KBM-7 (cell line): ENCODE data around the gene GOLIM4.
"Not testable (repeated sequence)": the region's sequence is repeated elsewhere in the genome, so short reads cannot be mapped to it uniquely, and the experiment has no call there.

Experiments
- DNase-seq: peaks from one replicate; pipeline ENCODE4 v3.0.0-alpha.2; 2015
- in situ Hi-C: fragments of 300-500 bp; cut with MboI; formaldehyde crosslinking; loops from 2 replicates; pipeline ENCODE4 v1.14.3; 2020; ENCODE audit warnings: low sequenced_read_pairs, low pct_unique_long_range_greater_than_20kb, mixed read lengths

Gene GOLIM4

GRCh38 chr3:168056398-168057230, 39.1 kb downstream of the GOLIM4 start:
- DNase-seq = not testable (repeated sequence)
- in situ Hi-C loops = loop anchor here (25.0 kb wide), 1 partner anchor 106 kb away; no protein-coding TSS in a partner anchor

- no peak for DNase-seq
- in situ Hi-C loops = loop anchor here (25.0 kb wide), 1 partner anchor 108 kb away; no protein-coding TSS in a partner anchor
Observed at GRCh38 chr3:168054447-168054846, 41.3 kb downstream of the GOLIM4 start.

DNA sequence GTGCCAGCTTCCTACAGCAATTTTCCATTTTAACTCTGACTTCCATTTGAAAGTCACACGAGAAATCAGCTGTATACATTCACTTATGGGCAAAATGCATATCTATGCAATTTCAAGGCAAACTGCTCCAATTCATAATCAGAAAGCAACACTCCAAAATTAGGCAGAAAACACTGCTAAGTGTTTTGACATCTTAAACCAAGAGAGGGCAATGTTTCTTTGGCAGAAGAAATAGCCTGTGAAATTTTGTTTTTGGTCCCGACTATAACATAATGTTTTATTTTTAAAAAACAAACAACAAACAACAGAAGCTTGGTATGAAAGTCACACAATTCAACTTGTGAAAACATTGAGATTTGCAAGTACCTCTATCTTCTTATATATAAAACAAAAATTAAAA, 42.6 kb downstream of the GOLIM4 start:
- in situ Hi-C loops = loop anchor here (25.0 kb wide), 1 partner anchor 109 kb away; no protein-coding TSS in a partner anchor
- no peak for DNase-seq

GRCh38 chr3:168052515-168052914, 43.2 kb downstream of the GOLIM4 start:
- DNase-seq = no peak
- in situ Hi-C loops = loop anchor here (25.0 kb wide), 1 partner anchor 110 kb away; no protein-coding TSS in a partner anchor

GRCh38 chr3:168051531-168052471, 43.9 kb downstream of the GOLIM4 start:
- DNase-seq = no peak
- in situ Hi-C loops = loop anchor here (25.0 kb wide), 1 partner anchor 110 kb away; no protein-coding TSS in a partner anchor

- DNase-seq = no peak
- in situ Hi-C loops = loop anchor here (25.0 kb wide), 1 partner anchor 111 kb away; no protein-coding TSS in a partner anchor
Observed at GRCh38 chr3:168051070-168051469, 44.7 kb downstream of the GOLIM4 start.

DNA sequence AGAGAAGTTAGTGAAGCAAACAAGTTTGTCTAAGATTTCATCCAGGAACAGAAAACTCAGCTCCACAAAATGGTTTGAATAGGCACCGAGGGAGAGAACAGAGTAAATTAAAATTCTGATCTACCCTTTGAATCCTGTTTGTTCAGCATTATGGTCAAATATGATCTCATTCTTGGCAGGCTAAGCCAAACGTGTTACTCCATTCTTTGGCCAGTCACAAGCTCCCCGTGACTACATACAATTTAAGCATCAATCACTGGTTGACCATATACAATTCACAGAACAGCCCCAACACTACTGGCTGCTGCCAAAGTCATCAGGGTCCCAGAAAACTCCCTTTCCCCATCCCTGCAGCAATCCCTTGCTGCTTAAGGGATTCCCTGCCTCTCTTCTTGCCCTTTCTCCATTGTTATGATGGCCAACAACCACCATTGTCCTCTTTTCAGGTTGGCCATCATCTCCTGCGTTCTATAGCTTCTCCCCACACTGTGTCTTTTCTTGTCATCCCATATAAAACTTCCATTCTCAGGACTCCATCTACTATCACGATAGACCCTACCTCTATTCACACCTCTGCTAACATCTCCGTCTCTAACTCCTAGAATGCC, 46.3 kb downstream of the GOLIM4 start:
- DNase-seq = no peak
- in situ Hi-C loops = loop anchor here (25.0 kb wide), 1 partner anchor 112 kb away; no protein-coding TSS in a partner anchor

- peak; percentile 25 for DNase-seq
- in situ Hi-C loops = loop anchor here (25.0 kb wide), 1 partner anchor 111 kb away; no protein-coding TSS in a partner anchor
Observed at GRCh38 chr3:168048414-168049330, 47.1 kb downstream of the GOLIM4 start.

GRCh38 chr3:168047936-168048335, 47.8 kb downstream of the GOLIM4 start:
- no peak for DNase-seq
- in situ Hi-C loops = loop anchor here (25.0 kb wide), 1 partner anchor 111 kb away; no protein-coding TSS in a partner anchor

DNA sequence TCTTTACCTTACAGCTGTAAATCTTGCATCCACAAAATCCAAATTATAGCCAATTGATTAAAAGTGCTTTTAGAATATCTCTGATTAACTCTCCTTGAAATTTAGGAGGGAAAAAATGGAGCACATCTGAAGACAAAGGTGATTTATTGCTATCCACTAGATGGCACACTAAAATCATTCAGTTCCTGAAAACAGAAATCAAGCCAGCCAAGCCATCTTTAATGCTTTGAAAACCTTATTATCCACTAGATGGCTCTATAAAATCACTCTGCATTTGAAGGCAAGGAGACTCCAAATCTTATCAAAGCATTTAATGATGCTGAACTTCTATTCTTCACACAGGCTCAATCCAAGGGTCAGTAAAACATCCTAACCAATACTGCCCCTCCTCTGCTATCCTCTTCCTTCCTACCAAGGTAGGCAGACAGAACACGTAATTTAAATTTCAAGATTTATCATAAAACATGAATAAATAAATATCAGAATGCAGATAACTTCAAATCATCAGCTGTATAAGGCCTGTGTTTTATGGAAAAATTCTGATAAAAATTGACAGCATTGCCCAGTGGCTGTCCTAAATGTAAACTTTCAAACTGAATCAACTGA, 48.4 kb downstream of the GOLIM4 start:
- peak; percentile 87 for DNase-seq
- in situ Hi-C loops = loop anchor here (25.0 kb wide), 1 partner anchor 110 kb away; no protein-coding TSS in a partner anchor

DNA sequence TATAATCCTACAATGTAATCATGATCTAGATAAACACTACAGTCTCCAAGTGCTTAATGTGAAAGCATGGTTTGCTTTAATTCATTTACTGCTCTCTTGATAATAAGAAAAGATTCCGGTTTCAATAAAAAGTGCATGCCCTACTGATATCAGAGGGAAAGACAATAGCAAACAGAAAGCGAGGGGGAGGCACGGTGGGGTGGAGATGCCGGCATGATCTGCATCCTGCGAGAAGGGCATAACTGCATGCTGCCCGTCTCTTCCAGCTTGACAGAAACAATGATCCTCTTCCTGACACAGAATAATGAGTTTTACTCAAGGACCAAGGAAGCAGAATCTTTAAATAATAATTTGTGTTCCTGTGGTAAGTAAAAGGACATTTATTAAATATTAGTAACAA, 51.7 kb downstream of the GOLIM4 start:
- in situ Hi-C loops = loop anchor here (25.0 kb wide), 1 partner anchor 107 kb away; no protein-coding TSS in a partner anchor
- no peak for DNase-seq

DNA sequence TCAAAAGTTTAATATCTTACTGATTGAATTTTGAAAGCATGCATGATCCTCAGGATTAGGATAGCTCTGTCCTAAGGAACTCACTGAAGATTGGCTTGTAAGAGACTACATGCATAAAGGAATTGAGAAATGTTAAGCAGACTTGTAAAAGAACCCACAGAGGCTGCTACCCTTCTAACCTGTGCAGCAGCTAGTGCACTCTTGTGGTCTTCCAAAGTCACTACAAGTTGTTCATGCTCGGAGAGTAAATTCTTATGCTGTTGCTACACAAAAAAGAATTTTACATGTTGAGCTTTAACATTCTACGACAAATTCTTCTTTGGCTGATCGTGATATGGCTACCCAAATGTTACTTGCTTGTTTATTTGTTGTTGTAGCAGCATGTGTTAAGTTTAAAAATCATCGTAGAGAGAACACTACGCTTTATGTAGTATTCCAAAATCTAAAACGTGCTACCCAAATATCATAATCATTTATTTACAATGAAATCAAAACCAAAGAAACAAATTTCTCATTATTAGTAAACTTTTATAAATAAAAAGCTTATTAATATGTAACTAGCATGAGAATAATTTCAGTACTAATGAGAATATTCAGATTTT, 55.0 kb downstream of the GOLIM4 start:
- in situ Hi-C loops = loop anchor here (25.0 kb wide), 1 partner anchor 103 kb away; no protein-coding TSS in a partner anchor
- DNase-seq = peak; percentile 57

- no peak for DNase-seq
Observed at GRCh38 chr3:168037020-168037419, 58.7 kb downstream of the GOLIM4 start.

DNA sequence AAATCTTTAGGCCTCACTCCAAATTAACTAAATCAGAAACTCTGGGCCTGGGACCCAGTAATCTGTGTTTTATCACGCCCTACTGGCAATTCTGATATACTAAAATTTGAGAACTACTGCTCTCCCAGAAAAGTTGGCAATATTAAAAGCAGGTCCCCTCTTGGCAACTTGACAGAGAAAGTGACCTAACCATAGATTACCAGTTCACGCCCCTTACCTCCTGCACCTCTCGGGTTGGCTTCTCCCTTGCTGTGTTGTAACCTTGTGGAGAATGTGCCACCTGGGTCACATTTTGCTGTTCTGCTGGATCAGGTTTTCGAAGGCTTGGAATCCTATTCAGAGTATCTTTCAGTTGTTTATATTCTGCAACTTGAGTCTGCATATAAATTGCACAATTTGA, 59.1 kb downstream of the GOLIM4 start:
- DNase-seq = no peak
- in situ Hi-C loops = loop anchor here (25.0 kb wide), 1 partner anchor 99 kb away; no protein-coding TSS in a partner anchor

More at GRCh38 chr3:168037020-168037419, 58.7 kb downstream of the GOLIM4 start:
- in situ Hi-C loops = loop anchor here (25.0 kb wide), 1 partner anchor 100 kb away; no protein-coding TSS in a partner anchor

DNA sequence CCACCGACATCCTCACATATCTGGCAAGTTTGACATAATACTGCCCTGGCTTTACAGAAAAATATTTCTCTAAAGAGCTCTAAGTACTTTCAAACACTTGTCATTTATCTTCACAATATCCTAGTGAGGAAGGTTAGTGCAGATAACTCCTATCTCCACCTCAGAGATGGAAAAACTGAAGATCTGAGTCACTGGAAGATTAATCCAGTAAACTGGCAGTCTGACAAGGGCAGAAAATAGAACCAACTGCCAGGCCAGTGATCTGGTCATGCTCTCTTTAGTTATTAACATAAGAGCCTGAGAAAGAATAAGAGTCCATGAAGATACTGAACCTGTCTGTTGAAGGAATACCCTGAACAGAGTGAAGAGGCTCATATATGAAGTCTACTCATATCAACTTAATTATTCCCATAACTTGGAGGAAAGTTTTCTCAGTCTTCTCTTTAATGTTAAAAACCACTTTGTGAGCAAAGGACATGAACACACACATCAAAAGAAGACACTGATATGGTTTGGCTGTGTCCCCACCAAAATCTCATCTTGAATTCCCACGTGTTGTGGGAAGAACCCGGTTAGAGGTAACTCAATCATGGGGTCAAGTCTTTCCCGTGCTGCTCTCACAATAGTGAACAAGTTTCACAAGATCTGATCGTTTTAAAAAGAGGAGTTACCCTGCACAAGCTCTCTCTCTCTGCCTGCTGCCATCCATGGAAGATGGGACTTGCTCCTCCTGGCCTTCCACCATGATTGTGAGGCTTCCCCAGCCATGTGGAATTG, 61.4 kb downstream of the GOLIM4 start:
- in situ Hi-C loops = loop anchor here (25.0 kb wide), 1 partner anchor 97 kb away; no protein-coding TSS in a partner anchor
- no peak for DNase-seq

- DNase-seq = peak; percentile 49
- in situ Hi-C loops = loop anchor here (25.0 kb wide), 1 partner anchor 93 kb away; no protein-coding TSS in a partner anchor
Observed at GRCh38 chr3:168030577-168030976, 65.1 kb downstream of the GOLIM4 start.
